Activated CD4-positive, alpha-beta T cell treated with anti-CD3 and anti-CD28 coated beads, Interleukin-2, Interleukin-6, amounts not matched to agents 100 ng/mL and 50 ng/mL, durations not matched to agents 16 hours and 8 hours (primary cell): ENCODE results near the gene FMO2.

Source experiments
- DNase-seq: peaks from one replicate; pipeline ENCODE4 v3.0.0-alpha.2; 2020

Gene FMO2

GRCh38 chr1:171174560-171175294 lies 10.4 kb upstream of the FMO2 start:
- DNase-seq: no peak

GRCh38 chr1:171177261-171177660 lies 7.8 kb upstream of the FMO2 start:
- no peak for DNase-seq

- no peak for DNase-seq
These were observed 5.5 kb upstream of the FMO2 start for GRCh38 chr1:171179318-171180227.

- no peak for DNase-seq
These were observed 4.4 kb upstream of the FMO2 start for GRCh38 chr1:171180670-171181069.

- peak; percentile 67 for DNase-seq
These were observed 3.5 kb downstream of the FMO2 start for GRCh38 chr1:171188388-171189266.

- no peak for DNase-seq
These were observed 6.9 kb downstream of the FMO2 start for GRCh38 chr1:171191992-171192391.

- no peak for DNase-seq
These were observed 10.7 kb downstream of the FMO2 start for GRCh38 chr1:171195767-171196166.

- DNase-seq: no peak
These were observed 11.3 kb downstream of the FMO2 start for GRCh38 chr1:171196351-171196750.

GRCh38 chr1:171198081-171198480 lies 13.0 kb downstream of the FMO2 start:
- DNase-seq: no peak

GRCh38 chr1:171204296-171204695 lies 19.2 kb downstream of the FMO2 start:
- DNase-seq: no peak

- no peak for DNase-seq
These were observed 21.3 kb downstream of the FMO2 start for GRCh38 chr1:171206204-171206977.

GRCh38 chr1:171206978-171207355 lies 21.9 kb downstream of the FMO2 start:
- DNase-seq: no peak

- DNase-seq: no peak
These were observed 22.3 kb downstream of the FMO2 start for GRCh38 chr1:171207377-171207776.

- DNase-seq: no peak
These were observed 25.3 kb downstream of the FMO2 start for GRCh38 chr1:171210355-171210754.

GRCh38 chr1:171212607-171213351 lies 27.7 kb downstream of the FMO2 start:
- no peak for DNase-seq

GRCh38 chr1:171213559-171214454 lies 28.7 kb downstream of the FMO2 start:
- no peak for DNase-seq

GRCh38 chr1:171217658-171218443 lies 32.8 kb downstream of the FMO2 start:
- DNase-seq: no peak

- DNase-seq: no peak
These were observed 33.6 kb downstream of the FMO2 start for GRCh38 chr1:171218661-171219060.

- no peak for DNase-seq
These were observed 34.4 kb downstream of the FMO2 start for GRCh38 chr1:171219346-171220080.
